ENCODE measurements around the gene CNTN4.
"Not testable (repeated sequence)": the region's sequence is repeated elsewhere in the genome, so short reads cannot be mapped to it uniquely, and the experiment has no call there.

CNTN4 gene

GRCh38 chr3:2934541-2934940 lies 835.9 kb downstream of the CNTN4 start:
- DNase-seq: no peak

GRCh38 chr3:2937055-2937454 lies 838.4 kb downstream of the CNTN4 start:
- DNase-seq: no peak

- peak; percentile 44 for DNase-seq
Observed at GRCh38 chr3:2937592-2937991, 838.9 kb downstream of the CNTN4 start.

DNA sequence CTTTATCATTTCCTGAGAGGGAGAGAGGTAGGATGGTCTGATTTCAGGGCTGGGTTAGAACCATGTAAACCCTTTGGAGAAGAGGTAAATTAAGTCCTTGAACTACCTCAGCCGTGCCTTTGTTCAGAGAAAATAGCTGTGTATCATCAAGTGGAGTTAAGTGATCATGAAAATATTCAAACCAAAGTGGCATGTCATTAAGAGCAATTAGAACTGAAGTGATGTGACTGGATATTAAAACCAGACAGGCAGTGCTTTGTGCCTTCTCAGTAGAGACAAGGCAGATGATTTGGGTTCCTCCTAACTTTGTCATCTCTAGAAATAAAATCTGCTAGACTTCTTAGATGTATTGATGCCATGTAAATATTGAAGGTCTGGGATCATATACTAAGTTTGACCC lies 840.0 kb downstream of the CNTN4 start:
- no peak for DNase-seq

DNA sequence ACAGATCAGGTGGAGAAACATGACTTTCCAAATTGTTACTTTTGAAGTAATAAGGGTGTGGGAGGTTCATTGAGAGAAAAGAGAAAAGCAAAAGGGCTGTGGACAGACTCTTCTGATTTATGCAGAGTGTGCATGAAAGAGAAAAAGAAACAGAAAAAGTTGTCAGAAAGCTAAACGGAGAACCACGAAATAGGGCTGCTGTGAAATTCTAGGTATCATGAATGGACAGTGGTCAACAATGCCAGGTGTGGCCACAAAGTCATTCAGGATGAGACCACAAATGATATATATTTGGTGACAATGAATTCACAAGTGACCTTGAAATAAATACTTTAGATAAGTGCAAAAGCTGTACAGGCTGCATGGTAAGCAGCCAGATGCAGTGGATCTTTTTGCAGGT lies 841.4 kb downstream of the CNTN4 start:
- DNase-seq: no peak

- no peak for DNase-seq
Observed at GRCh38 chr3:2944628-2945027, 846.0 kb downstream of the CNTN4 start.

DNA sequence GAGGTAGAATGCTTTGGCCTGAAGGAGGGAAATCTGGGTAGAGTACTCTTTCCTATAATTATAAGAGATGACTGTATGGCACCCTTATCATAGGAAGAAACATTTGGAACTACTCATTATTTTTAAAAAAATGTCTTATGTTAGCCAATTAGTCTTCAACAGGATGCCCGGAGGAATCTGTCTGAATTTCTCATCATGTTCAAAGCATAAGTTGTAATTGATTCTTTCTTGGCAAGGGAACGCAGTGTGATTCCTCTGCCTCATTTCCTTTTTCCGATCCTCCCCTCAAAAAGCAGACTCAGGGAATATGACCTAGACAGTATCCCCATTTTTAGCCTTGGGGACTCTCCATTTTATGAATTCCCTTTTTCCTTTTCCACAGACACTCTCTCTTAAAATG lies 846.5 kb downstream of the CNTN4 start:
- DNase-seq: no peak

DNA sequence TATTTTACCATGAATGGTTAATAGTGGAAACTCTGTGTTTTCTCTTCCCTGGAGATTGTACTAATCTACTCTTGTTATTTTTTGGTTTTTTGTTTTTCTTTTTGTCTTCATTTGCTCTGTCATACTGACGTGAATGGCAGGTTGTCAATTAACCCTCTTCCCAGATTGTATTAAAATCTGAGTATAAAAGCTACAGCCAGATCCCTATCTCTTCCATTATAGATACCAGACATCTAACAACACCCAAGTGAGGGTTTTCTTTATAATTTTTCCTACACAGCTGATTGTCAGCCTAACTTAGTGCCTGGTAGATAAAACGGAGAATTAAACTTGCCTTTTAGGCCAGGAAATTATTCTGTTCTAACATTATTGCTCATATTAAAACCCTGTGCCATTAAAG lies 848.9 kb downstream of the CNTN4 start:
- DNase-seq: no peak

DNA sequence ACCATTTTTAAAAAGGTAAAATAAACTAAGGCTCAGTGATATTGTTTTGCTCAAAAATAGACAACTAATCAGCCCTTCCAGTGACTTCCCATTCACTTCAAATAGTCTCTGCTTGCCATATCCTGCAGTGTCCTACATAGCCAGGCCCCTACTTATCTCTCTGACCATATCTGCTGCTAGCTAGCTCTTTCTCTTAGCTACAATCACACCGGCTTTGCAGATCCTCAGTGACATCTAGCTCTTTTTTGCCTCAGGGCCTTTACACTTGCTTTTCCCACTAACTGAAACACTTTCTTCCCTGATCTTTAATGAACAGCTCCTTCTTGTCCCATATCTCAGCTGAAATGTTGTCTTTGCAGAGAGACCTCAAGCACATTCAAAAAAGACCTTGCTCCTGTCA lies 850.2 kb downstream of the CNTN4 start:
- DNase-seq: no peak

DNA sequence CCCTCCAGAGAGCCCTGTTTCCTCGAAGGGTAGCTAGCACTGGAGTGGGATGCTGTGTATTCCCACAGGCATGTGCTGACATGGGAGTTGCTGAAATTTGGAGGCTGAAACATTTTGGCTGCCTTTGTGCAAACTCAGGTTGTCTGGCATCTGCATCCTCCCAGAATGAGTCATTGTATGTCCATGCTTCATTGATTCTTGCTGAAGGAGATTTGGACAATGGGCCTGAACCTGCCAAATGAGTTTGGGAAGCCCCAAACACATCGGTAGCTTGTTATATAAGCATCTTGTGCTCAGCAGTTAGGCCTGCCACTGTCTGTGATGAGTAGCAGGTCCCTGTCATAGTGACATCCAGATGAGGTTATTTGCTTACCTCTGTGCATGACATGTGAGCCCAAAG lies 851.5 kb downstream of the CNTN4 start:
- DNase-seq: no peak

DNA sequence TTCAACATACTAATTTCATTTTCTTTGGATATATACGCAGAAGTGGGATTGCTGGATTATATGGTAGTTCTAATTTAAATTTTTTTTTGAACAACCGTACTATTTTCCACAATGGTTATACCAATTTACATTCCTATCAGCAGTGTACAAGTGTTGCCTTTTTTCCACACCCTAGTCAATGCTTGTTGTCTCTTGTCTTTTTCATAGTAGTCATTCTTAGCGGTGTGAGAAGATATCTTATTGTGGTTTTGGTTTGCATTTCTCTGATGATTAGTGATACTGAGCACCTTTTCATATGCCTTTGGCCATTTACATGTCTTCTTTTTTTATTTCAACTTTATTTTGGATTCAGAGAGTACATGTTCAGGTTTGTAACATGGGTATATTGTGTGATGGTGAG lies 858.4 kb downstream of the CNTN4 start:
- DNase-seq: no peak

DNA sequence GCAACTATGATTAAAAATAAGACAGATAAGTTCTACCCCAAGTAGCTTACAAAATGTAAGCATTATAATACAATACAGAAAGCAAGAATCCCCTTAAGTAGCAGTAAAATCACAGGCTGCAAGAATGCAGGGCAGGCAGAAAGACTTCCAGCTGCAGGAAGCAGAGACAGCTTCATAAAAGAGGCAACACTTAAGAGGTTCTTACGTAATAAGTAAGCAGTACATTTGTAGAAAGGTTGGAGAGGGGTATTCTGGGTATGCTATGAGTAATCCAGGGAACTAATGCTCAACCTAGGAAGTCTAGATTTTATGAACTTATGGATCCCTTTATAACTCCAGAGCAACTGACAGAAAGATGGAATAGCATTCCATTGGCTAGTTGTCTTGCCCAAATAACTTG lies 859.9 kb downstream of the CNTN4 start:
- no peak for DNase-seq

DNA sequence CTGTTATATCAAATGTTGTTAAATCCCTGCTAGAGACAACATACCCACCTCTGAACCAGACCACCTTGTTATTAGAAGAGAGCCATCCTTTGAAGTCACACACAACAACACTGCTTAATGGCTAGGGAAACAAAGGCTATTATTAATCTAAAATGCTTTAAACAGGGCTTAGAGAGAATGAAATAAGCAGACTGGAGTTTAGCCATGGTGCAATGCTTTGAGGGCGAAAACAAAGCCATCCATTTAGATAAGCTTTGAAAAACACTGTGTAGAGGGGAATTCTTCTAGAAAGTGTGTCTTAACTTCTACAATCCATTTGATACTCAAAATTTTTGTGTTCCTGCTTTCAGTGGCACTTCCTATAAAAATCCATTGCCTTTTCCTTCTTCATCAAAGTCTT lies 862.9 kb downstream of the CNTN4 start:
- no peak for DNase-seq

DNA sequence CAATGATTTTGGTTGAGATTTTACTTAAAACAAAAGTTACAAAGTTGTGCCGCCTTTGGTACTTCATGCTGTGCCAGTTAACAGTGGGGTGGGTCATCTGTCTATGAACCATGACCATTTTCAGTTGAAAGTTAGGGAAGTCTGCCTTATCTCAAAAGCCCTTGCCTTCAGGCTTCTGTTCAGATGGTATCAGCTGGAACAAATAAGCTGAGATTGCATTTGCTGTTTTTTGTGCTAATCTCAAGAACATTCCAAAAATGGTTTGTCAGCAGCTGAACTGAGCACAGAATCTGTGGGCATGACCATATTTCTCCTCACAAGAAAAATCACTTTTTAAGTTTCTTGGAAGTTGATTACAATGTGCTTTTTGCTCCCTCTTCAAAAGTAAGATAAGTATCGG lies 869.2 kb downstream of the CNTN4 start:
- DNase-seq: no peak

GRCh38 chr3:2968475-2968874 lies 869.8 kb downstream of the CNTN4 start:
- no peak for DNase-seq

- no peak for DNase-seq
Observed at GRCh38 chr3:2976212-2976611, 877.5 kb downstream of the CNTN4 start.

DNA sequence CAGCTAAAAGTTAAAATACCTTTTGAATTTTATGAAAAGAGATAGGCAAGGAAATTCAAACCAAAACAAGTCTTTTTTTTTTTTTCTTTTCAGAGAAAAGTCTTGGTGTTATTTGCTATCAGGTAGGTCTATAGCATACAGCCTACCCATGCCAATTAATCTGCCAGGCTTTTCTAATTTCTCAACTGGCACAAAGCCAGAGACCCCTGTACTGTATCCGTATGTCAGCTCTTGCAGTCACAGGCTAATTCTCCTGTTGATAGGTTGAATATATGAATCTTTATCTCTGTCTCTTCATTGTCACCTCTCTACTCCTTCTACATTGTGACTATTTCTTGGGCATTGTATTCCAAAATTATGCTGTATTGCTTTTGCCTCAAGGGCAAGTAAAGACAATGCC lies 878.1 kb downstream of the CNTN4 start:
- no peak for DNase-seq

GRCh38 chr3:2978977-2979732 lies 880.5 kb downstream of the CNTN4 start:
- no peak for DNase-seq

DNA sequence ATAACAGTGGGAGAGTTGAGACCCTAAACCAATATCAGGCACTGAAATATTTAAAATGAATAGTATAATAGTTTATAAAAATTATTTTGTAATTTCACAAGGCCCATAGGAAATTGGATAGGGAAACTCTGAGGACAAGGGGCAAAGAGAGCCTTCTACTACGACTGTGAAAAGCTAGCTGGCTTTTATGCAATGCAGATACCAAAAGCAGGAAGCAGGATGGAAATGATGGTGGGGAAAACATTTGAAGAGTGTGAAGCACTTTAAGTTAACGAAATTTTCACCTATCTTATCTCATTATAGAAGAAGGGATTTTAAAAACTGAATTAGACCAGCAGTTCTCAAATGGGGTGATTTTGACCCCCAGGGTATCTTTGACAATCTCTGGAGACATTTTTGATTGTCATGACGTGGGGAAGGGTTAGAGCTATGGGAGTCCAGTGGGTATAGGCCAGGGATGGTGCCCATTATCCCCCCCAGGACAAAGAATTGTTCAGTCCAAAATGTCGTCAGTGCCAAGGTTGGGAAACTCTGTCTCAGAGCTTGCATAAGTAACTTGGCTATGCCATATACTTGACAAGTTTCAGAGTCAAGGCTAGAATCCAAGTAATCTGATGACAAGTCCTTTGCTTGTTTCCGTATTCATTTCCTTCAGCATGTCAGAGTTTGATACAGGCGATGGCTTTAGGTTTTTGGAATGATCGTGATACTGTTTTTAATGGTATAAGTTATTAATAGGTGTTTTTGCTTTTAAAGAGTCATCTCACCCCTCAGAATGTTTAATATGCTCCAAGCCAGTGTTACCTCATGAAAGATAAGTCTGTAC lies 885.6 kb downstream of the CNTN4 start:
- no peak for DNase-seq

DNA sequence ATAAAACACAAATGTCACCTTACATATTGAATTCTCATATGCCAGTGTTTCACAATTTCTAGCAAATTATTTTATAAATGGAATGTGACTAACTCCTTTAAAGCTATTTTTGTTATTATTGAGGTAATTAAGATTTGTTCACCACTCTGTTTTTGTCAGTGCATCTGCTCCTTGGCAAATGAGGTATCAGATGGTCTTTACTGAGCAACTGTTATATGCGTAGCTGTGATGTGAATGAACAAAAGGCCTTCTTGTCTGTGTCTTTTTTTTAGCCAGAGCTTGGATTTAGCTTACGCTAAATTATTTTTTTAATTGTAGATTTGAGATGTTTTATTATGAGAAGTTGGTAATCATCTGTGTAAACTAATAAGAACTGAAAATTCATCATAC lies 886.2 kb downstream of the CNTN4 start:
- DNase-seq: no peak

DNA sequence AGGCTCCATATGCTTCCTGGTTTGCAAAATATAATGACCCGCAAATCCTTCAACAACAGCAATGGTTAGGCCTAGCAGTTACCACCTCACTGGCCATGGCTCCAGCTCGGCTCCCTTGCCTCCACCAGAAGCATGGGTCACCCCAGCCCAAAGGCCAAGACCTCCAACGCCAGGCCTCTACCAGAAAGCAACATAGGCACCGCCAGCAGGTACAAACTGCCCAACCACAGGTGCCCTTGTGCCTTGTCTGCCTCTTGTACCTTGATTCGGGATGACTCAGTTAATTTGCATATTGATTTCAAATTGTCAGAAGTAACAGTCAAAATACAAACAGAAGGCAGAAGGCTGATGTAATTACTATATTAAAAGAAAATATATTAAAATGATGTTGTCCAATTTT lies 886.8 kb downstream of the CNTN4 start:
- DNase-seq: no peak

DNA sequence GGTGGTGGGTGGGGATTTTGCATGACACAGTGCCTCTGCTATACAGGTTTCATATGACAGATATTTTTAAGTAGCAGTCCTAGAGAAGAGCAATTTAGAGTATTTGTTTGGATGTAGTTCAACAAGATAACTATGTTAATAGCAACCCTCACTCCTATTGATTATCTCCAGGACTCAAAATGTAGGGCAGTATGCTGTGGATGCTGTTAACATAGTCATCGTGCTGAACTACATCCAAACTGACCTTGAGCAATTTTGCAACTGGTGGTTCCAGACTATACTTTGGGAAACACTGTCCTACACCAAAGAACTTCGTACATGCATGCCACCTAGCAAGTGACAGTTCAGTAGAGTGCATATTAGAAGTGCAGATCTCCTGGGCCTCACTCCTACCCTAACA lies 893.9 kb downstream of the CNTN4 start:
- DNase-seq: no peak

- DNase-seq: not testable (repeated sequence)
Observed at GRCh38 chr3:2993130-2993529, 894.5 kb downstream of the CNTN4 start.

GRCh38 chr3:2993736-2994135 lies 895.1 kb downstream of the CNTN4 start:
- no peak for DNase-seq

- no peak for DNase-seq
Observed at GRCh38 chr3:2995195-2995594, 896.5 kb downstream of the CNTN4 start.
